Measurements from ENCODE around the gene PNMA6A. TPM values are rescaled to one million over a fixed set of nuclear protein-coding genes. Genes with fewer than 3 reads are reported as not detected.

PNMA6A gene
- total and polyA plus RNA-seq, 12 donors, result 0.51 to 4.5 (median 1.9) TPM

- ATAC-seq (no peak), DNase-seq (no peak)
- 91% methylated on average over 11 to 12 of the region's 12 CpGs for WGBS, 2 donors
- TF ChIP-seq CTCF (IDR thresholded peaks at IDR 0.05), result no peak
- Histone ChIP-seq H3K4me1 (no peaks in the 10 kb centered on the region), H3K4me3 (no peak overlapping the region), H3K27me3 (peaks cover 0 to 5% (median 0%) of the 10 kb centered on the region in 7 donors), H3K36me3 (no peaks in the 10 kb centered on the region), H3K9me3 (peaks cover 0 to 5% (median 0%) of the 10 kb centered on the region in 11 donors), H3K27ac (no peak overlapping the region)
- intact Hi-C loops (cut with DNase I), result loop anchor here in 5 of 10 donors (5.0 to 10.0 kb wide), 4 partner anchors 404 to 504 kb away; no protein-coding TSS in a partner anchor
Measured at GRCh38 chrX:153030801-153031200, 41.5 kb upstream of the PNMA6A start.

- Histone ChIP-seq H3K27me3 (peaks cover 0 to 5% (median 0%) of the 10 kb centered on the region in 7 donors), H3K4me3 (peak overlapping the region in 9 of 10 donors; percentile 16 to 51 (median 37)), H3K9me3 (peaks cover 0 to 5% (median 0%) of the 10 kb centered on the region in 11 donors), H3K36me3 (no peaks in the 10 kb centered on the region), H3K4me1 (no peaks in the 10 kb centered on the region), H3K27ac (peak overlapping the region in 1 of 10 donors; percentile 69)
- intact Hi-C loops (cut with DNase I), result loop anchor here in 5 of 10 donors (5.0 to 10.0 kb wide), 4 partner anchors 402 to 502 kb away; no protein-coding TSS in a partner anchor
- peak; percentile 60 to 87 (median 80) for TF ChIP-seq CTCF (IDR thresholded peaks at IDR 0.05)
- WGBS, 2 donors, result 17 to 20% methylated on average over 63 to 64 of the region's 64 CpGs
- DNase-seq (peak; percentile 62 to 79), ATAC-seq (peak; percentile 79 to 94 (median 83))
Measured at GRCh38 chrX:153032397-153033118, 39.7 kb upstream of the PNMA6A start.

- Histone ChIP-seq H3K27me3 (peaks cover 0 to 23% (median 0%) of the 10 kb centered on the region in 7 donors), H3K36me3 (no peaks in the 10 kb centered on the region), H3K27ac (no peak overlapping the region), H3K4me3 (no peak overlapping the region), H3K9me3 (peaks cover 0 to 15% (median 0%) of the 10 kb centered on the region in 11 donors), H3K4me1 (no peaks in the 10 kb centered on the region)
- 87 to 94% methylated on average over 2 of the region's 2 CpGs for WGBS, 2 donors
- no peak for TF ChIP-seq CTCF (IDR thresholded peaks at IDR 0.05)
- no peak for DNase-seq
- no peak for ATAC-seq
- intact Hi-C loops (cut with DNase I), result no loop called here
Measured at GRCh38 chrX:153049093-153049492, 23.2 kb upstream of the PNMA6A start.

GRCh38 chrX:153052534-153052933 lies 19.7 kb upstream of the PNMA6A start:
- 76 to 87% methylated on average over 1 of the region's 1 CpG for WGBS, 2 donors

More at GRCh38 chrX:153052534-153052933, 19.7 kb upstream of the PNMA6A start:
- intact Hi-C loops (cut with DNase I), result no loop called here
- Histone ChIP-seq H3K4me1 (peaks cover 0 to 5% (median 0%) of the 10 kb centered on the region in 9 donors), H3K36me3 (no peaks in the 10 kb centered on the region), H3K27me3 (peaks cover 0 to 39% (median 0%) of the 10 kb centered on the region in 7 donors), H3K27ac (no peak overlapping the region), H3K9me3 (peaks cover 0 to 15% (median 0%) of the 10 kb centered on the region in 11 donors), H3K4me3 (no peak overlapping the region)
- no peak for TF ChIP-seq CTCF (IDR thresholded peaks at IDR 0.05)
- no peak for DNase-seq
- no peak for ATAC-seq

Measured in heart right ventricle (tissue), 16 donors.